HG02759 (cell line): ENCODE measurements around the gene MRPL36.

Source experiments
- ATAC-seq: cut with Tn5 transposase; IDR thresholded peaks from one replicate; pipeline ENCODE4 v1.9.1; 2021; ENCODE audit warnings: mild to moderate bottlenecking, moderate library complexity; ENCODE audit not compliant: unreplicated experiment

Gene MRPL36

DNA sequence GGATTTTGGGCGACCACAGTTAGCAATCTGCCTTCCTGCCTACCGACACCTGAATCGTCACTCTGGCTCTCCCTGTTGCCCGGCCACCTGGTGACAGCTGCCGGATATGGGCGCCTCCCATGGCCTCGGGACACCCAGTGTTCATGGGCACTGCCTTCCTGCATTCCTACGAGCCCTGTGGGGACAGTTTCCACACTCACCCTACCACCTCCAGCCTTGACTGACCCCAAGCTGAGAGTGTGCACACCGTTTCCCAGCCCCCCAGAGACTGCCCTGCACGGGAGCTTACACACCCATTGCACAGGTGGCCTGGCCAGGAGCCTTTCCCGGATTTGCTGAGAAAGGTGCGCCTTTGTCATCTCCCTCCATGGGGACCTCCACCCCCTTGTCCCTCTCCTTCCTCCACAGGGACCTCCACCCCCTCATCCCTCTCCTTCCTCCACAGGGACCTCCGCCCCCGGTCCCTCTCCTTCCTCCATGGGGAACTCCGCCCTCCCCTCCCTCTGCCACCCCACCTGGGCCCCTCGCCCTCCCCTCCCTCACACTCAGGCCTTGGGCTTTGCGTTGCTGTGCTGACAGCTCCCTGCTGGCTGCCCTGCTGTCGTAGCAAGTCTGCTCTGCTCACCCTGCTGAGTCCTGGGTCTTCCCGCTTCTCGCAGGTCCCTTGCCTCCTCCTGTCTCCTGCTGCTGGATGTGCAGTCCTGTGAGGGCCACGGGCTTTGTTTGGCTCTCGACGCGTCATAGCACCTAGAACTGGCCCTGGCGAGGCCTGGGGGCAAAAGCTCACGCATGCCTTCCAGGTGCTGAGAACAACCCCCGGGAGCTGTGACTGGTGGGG, 48.4 kb downstream of the MRPL36 start:
- ATAC-seq, result no peak

- ATAC-seq, result no peak
These were observed 49.2 kb downstream of the MRPL36 start for GRCh38 chr5:1750469-1750868.

DNA sequence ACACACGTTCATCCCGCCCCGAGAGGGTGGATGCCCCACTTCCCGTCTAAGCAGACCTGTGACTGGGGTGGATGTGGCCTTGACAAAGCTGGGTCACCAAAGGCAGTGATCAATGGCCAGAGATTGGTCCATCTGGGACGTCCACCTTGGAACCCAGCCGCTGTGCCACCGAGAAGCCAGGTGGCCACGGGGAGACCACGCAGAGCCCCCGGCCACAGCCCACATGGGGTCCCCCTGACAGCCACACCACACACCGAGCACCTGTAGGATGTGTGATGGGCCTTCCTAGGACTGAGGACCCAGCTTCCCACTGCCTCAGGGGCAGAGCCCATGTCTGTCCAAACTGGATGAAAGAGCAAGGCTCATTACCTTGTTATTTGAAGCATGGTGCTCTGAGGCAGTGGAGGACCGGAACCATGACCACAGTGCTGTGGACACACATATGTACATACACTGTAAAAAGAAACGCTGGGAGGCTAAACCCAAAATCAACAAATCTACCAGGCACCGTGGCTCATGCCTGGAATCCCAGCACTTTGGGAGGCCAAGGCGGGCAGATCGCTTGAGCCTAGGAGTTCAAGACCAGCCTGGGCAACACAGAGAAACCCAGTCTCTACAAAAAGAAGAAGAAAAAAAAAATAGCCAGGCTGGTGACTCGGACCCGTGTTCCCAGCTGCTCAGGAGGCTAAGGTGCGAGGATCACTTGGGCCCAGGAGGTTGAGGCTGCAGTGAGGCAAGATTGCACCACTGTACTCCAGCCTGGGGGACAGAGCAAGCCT, 50.1 kb downstream of the MRPL36 start:
- no peak for ATAC-seq

DNA sequence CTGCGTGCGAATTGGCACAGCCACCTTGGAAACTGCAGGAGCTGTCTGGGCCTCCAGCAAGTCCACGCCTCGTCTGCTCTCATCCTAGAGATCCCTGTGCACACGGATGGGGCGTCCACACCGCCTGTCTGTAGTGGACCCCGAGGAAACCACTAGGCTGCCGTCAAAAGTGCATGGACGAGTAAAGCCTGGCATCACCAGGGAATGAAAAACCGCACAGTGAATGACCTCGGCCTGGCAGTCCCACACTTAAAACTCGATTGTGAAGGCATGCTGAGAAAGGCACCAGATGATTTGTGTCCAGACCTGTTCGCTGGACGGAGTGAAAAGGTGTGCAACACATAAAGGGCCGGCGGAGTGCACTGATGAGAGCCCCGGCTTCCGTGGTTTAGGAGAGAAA, 50.8 kb downstream of the MRPL36 start:
- no peak for ATAC-seq
